ENCODE data around the gene CD6. TPM values are rescaled to one million over a fixed set of nuclear protein-coding genes. Genes with fewer than 3 reads are reported as not detected.
"Not testable (repeated sequence)": the region's sequence is repeated elsewhere in the genome, so short reads cannot be mapped to it uniquely, and the experiment has no call there.

The CD6 gene
- total and polyA plus RNA-seq, 9 donors: 0.42 to 3.4 (median 0.69) TPM

DNA sequence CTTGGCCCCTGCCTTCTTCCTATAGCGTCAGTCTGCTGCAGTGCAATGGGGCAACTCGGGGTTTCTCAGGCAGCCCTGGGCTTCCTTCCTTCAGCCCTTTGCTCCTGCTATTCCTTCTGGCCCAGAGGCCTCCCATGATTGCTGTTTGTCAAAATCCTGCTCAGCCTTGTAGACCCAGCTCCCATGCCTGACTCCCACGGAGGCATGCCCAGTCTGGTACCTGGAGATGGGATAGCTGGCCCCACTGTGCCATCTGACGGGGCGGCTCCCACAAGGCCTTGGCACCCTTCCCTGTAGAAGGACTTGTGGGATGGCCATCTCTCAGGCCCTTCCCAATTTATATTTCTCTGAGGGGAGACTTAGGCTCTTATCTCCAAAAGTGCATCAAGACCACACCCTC is 590 bp upstream of the CD6 start:
- Histone ChIP-seq H3K27ac (no peak overlapping the region), H3K4me3 (no peak overlapping the region), H3K27me3 (no peaks in the 10 kb centered on the region), H3K9me3 (no peaks in the 10 kb centered on the region), H3K36me3 (no peaks in the 10 kb centered on the region), H3K4me1 (ENCODE audit: insufficient read depth) (no peaks in the 10 kb centered on the region)
- no peak for DNase-seq
- intact Hi-C loops (cut with DNase I): loop anchor here in 1 of 4 donors (2.0 kb wide), 1 partner anchor 158 kb away; no protein-coding TSS in a partner anchor
- no peak for TF ChIP-seq EP300 (IDR thresholded peaks at IDR 0.05)
- no peak for TF ChIP-seq POLR2A (IDR thresholded peaks at IDR 0.05)
- TF ChIP-seq, protein P1, sequence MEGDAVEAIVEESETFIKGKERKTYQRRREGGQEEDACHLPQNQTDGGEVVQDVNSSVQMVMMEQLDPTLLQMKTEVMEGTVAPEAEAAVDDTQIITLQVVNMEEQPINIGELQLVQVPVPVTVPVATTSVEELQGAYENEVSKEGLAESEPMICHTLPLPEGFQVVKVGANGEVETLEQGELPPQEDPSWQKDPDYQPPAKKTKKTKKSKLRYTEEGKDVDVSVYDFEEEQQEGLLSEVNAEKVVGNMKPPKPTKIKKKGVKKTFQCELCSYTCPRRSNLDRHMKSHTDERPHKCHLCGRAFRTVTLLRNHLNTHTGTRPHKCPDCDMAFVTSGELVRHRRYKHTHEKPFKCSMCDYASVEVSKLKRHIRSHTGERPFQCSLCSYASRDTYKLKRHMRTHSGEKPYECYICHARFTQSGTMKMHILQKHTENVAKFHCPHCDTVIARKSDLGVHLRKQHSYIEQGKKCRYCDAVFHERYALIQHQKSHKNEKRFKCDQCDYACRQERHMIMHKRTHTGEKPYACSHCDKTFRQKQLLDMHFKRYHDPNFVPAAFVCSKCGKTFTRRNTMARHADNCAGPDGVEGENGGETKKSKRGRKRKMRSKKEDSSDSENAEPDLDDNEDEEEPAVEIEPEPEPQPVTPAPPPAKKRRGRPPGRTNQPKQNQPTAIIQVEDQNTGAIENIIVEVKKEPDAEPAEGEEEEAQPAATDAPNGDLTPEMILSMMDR (IDR thresholded peaks at IDR 0.05): no peak
- 83 to 90% (median 84%) methylated on average over 5 of the region's 5 CpGs for WGBS, 3 donors

DNA sequence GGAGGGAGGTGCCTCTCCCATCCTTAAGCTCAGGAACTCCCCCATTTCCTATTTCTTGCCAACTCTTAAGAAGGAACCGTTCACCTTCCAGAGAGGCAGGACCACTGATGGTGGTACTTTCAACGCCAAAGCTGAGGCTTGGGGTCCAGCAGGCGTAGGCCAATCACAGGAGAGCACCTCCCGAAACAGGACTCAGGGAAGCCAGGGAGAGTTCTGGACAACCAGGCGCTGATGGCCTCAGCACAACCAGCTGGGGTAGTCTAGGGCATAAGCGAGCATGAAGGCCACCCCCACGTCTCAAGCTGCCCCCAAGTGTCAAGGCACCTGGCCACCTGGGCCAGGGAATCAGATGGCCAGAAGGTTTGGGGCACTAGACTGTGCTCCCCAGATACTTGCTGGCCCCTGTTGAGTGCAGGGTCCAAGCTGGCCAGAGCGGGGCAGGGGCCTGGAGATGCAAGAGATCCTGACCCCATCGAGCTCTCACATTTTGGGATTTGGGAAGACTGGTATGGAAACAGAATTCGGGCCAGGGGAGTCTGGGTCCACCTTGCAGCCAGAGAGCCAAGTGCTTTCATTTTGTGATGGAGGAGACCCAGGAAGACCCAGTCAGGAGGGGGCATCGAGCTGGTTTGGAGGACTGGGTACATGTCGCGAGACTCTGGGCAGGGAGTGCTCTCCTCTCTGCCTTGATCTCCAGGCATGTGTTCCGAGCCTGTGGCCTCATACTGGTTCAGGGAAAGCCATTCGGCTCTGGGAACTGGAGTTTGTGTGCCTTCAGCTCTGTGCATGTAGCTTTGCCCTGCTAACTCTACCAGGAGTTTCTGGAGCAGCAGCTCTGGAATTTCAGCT is 926 bp downstream of the CD6 start:
- Histone ChIP-seq H3K27me3 (no peaks in the 10 kb centered on the region), H3K9me3 (no peaks in the 10 kb centered on the region), H3K36me3 (no peaks in the 10 kb centered on the region), H3K4me1 (ENCODE audit: insufficient read depth) (no peaks in the 10 kb centered on the region), H3K4me3 (no peak overlapping the region), H3K27ac (no peak overlapping the region)
- TF ChIP-seq EP300 (IDR thresholded peaks at IDR 0.05) (no peak), POLR2A (IDR thresholded peaks at IDR 0.05) (no peak)
- intact Hi-C loops (cut with DNase I): no loop called here
- no peak for DNase-seq
- WGBS, 3 donors: 89 to 92% (median 89%) methylated on average over 15 of the region's 15 CpGs

DNA sequence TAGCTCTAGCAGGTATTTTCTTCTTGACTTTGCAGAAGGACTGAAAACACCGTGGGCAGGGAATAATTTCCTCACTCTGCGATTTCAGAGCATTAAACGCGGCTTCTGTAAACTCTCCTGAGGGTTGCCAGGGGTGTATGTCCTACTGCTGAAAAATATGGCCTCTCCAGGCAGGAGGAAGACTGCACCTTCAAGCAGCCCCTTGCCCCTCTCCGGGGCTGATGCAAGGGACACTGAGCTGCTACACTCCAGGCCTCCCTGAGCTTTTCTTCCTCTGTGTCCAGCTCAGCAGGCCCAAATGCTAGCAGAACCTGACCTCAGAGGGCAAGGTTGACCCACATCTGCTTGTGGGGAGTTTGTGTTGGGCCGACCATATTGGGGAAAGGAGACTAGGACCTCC is 2.2 kb downstream of the CD6 start:
- no peak overlapping the region for H3K4me3 ChIP-seq
- TF ChIP-seq POLR2A (IDR thresholded peaks at IDR 0.05): no peak
- TF ChIP-seq, protein P1 (IDR thresholded peaks at IDR 0.05): no peak
- no peak for TF ChIP-seq EP300 (IDR thresholded peaks at IDR 0.05)
- no peak overlapping the region for H3K27ac ChIP-seq
- no peak for DNase-seq
- H3K9me3 ChIP-seq: no peaks in the 10 kb centered on the region
- H3K36me3 ChIP-seq: no peaks in the 10 kb centered on the region
- H3K27me3 ChIP-seq: no peaks in the 10 kb centered on the region
- H3K4me1 ChIP-seq (ENCODE audit: insufficient read depth): no peaks in the 10 kb centered on the region
- intact Hi-C loops (cut with DNase I): no loop called here
- 80 to 92% (median 82%) methylated on average over 6 of the region's 6 CpGs for WGBS, 3 donors

DNA sequence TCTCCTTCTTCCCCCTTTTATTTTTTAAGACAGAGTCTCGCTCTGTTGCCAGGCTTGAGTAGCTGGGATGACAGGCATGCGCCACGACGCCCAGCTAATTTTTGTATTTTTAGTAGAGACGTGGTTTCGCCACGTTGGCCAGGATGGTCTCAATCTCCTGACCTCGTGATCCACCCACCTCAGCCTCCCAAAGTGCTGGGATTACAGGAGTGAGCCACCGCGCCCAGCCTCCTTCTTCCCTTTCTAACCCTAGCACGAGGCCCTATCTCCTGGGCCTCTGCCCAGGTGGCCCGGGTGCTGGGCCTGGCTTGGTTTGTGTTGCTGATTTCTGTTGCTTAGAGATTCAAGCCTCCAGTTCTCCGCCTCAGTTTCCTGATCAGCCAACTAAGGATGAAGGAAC is 2.8 kb downstream of the CD6 start:
- H3K4me3 ChIP-seq; H3K36me3 ChIP-seq; H3K4me1 ChIP-seq (ENCODE audit: insufficient read depth); intact Hi-C loops (cut with DNase I); H3K27ac ChIP-seq; DNase-seq; H3K9me3 ChIP-seq; H3K27me3 ChIP-seq: not testable (repeated sequence)
- WGBS, 3 donors: 87 to 89% (median 89%) methylated on average over 13 of the region's 13 CpGs

DNA sequence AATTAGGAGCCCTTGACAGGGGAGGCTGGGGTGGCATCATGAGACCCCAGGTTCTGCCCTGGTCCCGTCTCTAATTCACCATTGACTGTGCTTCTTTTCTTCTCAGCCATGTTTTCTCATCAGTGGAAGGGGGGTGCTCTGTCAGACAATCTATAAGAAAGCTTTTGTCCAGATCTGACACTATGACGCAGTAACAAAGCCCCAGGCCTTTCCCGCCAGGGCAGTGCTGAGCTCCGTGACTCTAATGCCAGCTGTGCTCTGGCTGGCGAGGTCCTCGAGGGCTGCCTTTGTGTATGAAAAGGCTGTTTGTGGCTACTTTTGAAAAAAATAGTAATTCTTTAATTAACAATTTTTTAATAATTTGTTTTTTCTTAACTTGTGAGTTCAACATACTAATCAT is 3.2 kb downstream of the CD6 start:
- TF ChIP-seq EP300 (IDR thresholded peaks at IDR 0.05) (no peak), POLR2A (IDR thresholded peaks at IDR 0.05) (no peak)
- TF ChIP-seq, protein P1 (IDR thresholded peaks at IDR 0.05): no peak
- intact Hi-C loops (cut with DNase I): no loop called here
- Histone ChIP-seq H3K4me1 (ENCODE audit: insufficient read depth) (no peaks in the 10 kb centered on the region), H3K27ac (no peak overlapping the region), H3K4me3 (no peak overlapping the region), H3K9me3 (no peaks in the 10 kb centered on the region), H3K36me3 (no peaks in the 10 kb centered on the region), H3K27me3 (no peaks in the 10 kb centered on the region)
- DNase-seq: no peak
- 94 to 98% (median 98%) methylated on average over 6 of the region's 6 CpGs for WGBS, 3 donors

All from ovary (tissue), 9 donors.